Right lobe of liver (tissue), 6 donors: Measurements from ENCODE around the gene C11orf87. TPM values are rescaled to one million over a fixed set of nuclear protein-coding genes. Genes with fewer than 3 reads are reported as not detected.

Source experiments
- ATAC-seq, 4 donors: fragments of 200-7000 bp; cut with Tn5 transposase; one replicate each; pipeline ENCODE4 v1.9.1; 2020; ENCODE audit warnings: mild to moderate bottlenecking in 4 of 4, moderate library complexity in 4 of 4
- DNase-seq, 3 donors: peaks; one replicate each; pipeline ENCODE4 v3.0.0-alpha.2; 2020
- H3K27ac ChIP-seq, 3 donors: fragments of 200-600 bp; one replicate each; pipeline ENCODE4 v1.8.0; 2022
- H3K27me3 ChIP-seq, 2 donors: fragments of 200-600 bp; one replicate each; pipeline ENCODE4 v1.8.0; 2022
- H3K36me3 ChIP-seq, 4 donors: fragments of 200-600 bp; sonication (generic) in 1 of 4; one replicate each; pipeline versions ENCODE4 v1.5.1 to v1.8.0; 2017 to 2022; ENCODE audit warnings: control low read depth in 1 of 4
- H3K4me1 ChIP-seq, 4 donors: fragments of 200-600 bp; sonication (generic) in 1 of 4; one replicate each; pipeline versions ENCODE4 v1.5.1 to v1.8.0; 2017 to 2022; ENCODE audit warnings: control low read depth in 1 of 4
- H3K4me3 ChIP-seq, 3 donors: fragments of 200-600 bp; one replicate each; pipeline ENCODE4 v1.8.0; 2022
- H3K9me3 ChIP-seq, 4 donors: fragments of 200-600 bp; sonication (generic) in 1 of 4; one replicate each; pipeline versions ENCODE4 v1.5.1 to v1.8.0; 2017 to 2022; ENCODE audit warnings: control low read depth in 1 of 4
- POLR2A ChIP-seq: fragments of 450-650 bp; IDR thresholded peaks from one replicate; pipeline ENCODE4 v1.6.1; 2017; ENCODE audit warnings: antibody characterized with exemption, mild to moderate bottlenecking
- WGBS: methylation state at CpG from one replicate; pipeline ENCODE4 v1.1.6; 2018; ENCODE audit warnings: low coverage, low lambda C conversion rate; ENCODE audit not compliant: insufficient coverage; ENCODE audit errors: missing lambda C conversion rate; 5-methylcytosine and 5-hydroxymethylcytosine counted together
- intact Hi-C, 2 donors: fragments of 100-400 bp; cut with DNase I; formaldehyde crosslinking; loops; one replicate each; pipeline versions ENCODE4 v1.11.2 to v1.14.1; 2022
- total RNA-seq, 6 experiments: library from RNA; depleted of rRNA in 2 of 6; stranded (reverse); fragments of >200 nt in 2 of 6; fragmentation: NEBNext Ultra II Directional in 3 of 6; extraction: Animal tissue kit (Norgen Biotek cat#: 25700) in 3 of 6; gene quantifications; one replicate each; pipeline versions ENCODE4 v1.1.0 to v1.2.4, GENCODE V29; 2016 to 2023
- TF ChIP-seq, protein P1 (sequence below), 4 donors: fragments of 200-600 bp in 3 of 4; fragments of 450-650 bp in 1 of 4; IDR thresholded peaks; one replicate each; pipeline versions ENCODE4 v1.5.1 to v1.8.0; 2016 to 2022; ENCODE audit warnings: antibody characterized with exemption in 4 of 4, mild to moderate bottlenecking in 2 of 4
- donor health status: DM: no; HTN: yes; CAD: no.
- donor health status: DM: no; HTN: no; CAD: no.
- donor health status: DM: no; HTN: no; CAD: no.
- donor health status: DM: no; HTN: yes; CAD: no.
- donor health status: DM: no; HTN: yes; CAD: no.

C11orf87 gene
- total RNA-seq, 6 experiments from 2014 or later = not detected

DNA sequence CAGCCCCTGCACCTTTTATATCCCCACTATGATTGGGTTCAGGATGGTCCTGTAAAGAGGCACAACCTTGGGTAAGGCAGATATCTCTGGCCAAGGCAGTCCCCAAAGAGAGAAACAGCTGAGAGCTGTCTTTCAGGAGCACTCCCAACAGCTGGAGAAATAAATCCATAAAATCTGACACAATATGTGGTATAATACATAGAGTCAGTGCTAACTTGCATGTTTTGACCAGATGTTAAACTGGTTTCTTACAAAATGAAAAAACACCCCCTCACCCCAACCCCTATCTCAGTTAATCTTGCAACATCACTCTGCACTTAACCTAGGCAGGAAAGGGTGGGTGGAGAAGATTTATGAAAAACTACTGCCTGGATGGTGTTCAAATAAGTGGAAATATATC is 44.0 kb upstream of the C11orf87 start:
- Histone ChIP-seq H3K4me3 (no peak overlapping the region), H3K27ac (no peak overlapping the region), H3K4me1 (no peaks in the 10 kb centered on the region), H3K36me3 (no peaks in the 10 kb centered on the region), H3K27me3 (no peaks in the 10 kb centered on the region), H3K9me3 (no peaks in the 10 kb centered on the region)
- DNase-seq (no peak), ATAC-seq (no peak)
- intact Hi-C loops = no loop called here
- TF ChIP-seq, protein P1, sequence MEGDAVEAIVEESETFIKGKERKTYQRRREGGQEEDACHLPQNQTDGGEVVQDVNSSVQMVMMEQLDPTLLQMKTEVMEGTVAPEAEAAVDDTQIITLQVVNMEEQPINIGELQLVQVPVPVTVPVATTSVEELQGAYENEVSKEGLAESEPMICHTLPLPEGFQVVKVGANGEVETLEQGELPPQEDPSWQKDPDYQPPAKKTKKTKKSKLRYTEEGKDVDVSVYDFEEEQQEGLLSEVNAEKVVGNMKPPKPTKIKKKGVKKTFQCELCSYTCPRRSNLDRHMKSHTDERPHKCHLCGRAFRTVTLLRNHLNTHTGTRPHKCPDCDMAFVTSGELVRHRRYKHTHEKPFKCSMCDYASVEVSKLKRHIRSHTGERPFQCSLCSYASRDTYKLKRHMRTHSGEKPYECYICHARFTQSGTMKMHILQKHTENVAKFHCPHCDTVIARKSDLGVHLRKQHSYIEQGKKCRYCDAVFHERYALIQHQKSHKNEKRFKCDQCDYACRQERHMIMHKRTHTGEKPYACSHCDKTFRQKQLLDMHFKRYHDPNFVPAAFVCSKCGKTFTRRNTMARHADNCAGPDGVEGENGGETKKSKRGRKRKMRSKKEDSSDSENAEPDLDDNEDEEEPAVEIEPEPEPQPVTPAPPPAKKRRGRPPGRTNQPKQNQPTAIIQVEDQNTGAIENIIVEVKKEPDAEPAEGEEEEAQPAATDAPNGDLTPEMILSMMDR (IDR thresholded peaks at IDR 0.05) = no peak
- no peak for TF ChIP-seq POLR2A

DNA sequence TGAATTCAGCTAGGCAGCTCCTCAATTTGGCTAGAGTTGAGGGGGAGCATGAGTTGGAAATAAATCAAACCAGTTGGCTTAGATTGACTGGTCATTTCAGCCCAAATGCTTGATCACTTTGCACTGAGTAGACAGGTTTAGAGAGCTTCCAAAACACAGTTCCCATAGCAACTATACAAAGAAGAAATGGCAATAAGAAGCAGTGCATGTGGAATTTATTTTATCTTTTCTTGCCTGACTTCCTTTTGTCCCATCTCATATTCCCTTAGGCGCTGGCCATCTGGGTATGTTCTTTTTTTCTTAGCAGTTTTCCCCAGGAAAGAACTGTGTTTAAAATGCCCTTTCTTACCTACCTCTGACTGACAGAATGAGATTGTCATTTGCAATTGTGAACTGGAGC is 38.7 kb upstream of the C11orf87 start:
- Histone ChIP-seq H3K27ac (no peak overlapping the region), H3K36me3 (no peaks in the 10 kb centered on the region), H3K27me3 (no peaks in the 10 kb centered on the region), H3K4me1 (no peaks in the 10 kb centered on the region), H3K9me3 (no peaks in the 10 kb centered on the region), H3K4me3 (no peak overlapping the region)
- DNase-seq (no peak), ATAC-seq (no peak)
- intact Hi-C loops = no loop called here
- WGBS = 45% methylated on average over 1 of the region's 1 CpG
- TF ChIP-seq POLR2A = no peak
- TF ChIP-seq, protein P1 (IDR thresholded peaks at IDR 0.05) = no peak

DNA sequence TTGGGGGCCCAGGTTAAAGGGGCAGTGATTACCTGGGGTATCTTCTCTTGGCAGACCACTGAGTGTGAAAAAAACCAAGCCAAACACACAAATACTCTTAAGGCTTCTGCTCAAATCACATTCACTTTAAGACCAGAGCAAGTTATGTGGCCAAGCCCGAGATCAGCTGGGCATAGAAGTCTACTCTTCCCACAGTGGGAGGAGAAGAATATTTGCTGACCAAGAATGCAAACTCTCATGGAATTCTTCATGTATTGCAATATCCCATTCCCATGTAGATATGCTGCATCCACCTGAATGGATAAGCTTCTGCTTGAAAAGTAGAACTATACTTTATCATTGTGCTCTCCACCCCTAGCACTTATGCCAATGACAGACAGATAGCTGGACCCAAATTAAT is 37.1 kb upstream of the C11orf87 start:
- intact Hi-C loops = no loop called here
- Histone ChIP-seq H3K36me3 (no peaks in the 10 kb centered on the region), H3K27ac (no peak overlapping the region), H3K9me3 (no peaks in the 10 kb centered on the region), H3K4me3 (no peak overlapping the region), H3K27me3 (no peaks in the 10 kb centered on the region), H3K4me1 (no peaks in the 10 kb centered on the region)
- no peak for TF ChIP-seq POLR2A
- TF ChIP-seq, protein P1 (IDR thresholded peaks at IDR 0.05) = no peak
- no peak for DNase-seq
- 29% methylated on average over 1 of the region's 1 CpG for WGBS
- no peak for ATAC-seq

DNA sequence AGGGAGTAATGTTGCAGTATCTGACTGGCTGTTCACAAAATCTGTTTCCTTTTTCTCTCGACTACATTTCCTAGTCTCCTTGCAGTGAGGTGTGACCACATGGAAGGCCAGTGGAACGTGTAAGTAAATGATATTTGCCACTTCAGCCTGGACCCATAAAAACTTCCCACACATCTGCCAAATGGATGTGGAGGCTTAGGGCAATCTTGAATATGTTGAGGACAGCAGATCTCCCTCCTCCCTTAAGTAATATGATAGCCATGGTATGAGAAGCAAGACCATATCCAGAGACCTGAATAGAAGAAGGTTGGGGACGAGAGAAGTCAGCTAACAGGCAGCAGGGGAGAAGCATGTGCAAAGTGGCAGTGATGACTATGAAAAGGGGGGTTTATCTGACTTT is 33.0 kb upstream of the C11orf87 start:
- WGBS = 13% methylated on average over 3 of the region's 3 CpGs
- TF ChIP-seq, protein P1 (IDR thresholded peaks at IDR 0.05) = no peak
- TF ChIP-seq POLR2A = no peak
- Histone ChIP-seq H3K36me3 (no peaks in the 10 kb centered on the region), H3K4me1 (no peaks in the 10 kb centered on the region), H3K27ac (no peak overlapping the region), H3K27me3 (no peaks in the 10 kb centered on the region), H3K4me3 (no peak overlapping the region), H3K9me3 (no peaks in the 10 kb centered on the region)
- intact Hi-C loops = no loop called here
- ATAC-seq = no peak
- DNase-seq = no peak

DNA sequence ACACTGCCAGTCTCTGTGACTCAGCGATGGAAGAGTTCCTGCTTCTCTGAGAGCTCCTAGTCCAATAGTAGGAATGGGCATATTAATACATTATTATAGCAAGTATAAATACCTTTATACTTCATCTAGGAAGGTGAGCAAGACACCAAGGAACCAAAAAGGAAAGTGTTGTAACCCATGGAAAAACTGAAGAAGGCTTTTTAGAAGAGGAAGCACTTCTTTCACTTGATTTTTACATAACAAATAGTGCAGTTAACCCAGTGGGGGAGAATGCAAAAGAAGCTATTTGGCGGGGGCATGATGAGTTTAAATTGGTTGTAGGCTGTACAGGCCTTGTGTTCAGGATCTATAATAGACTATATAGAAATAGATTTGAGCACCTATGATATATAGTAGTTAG is 31.2 kb upstream of the C11orf87 start:
- Histone ChIP-seq H3K27ac (no peak overlapping the region), H3K4me3 (no peak overlapping the region), H3K9me3 (no peaks in the 10 kb centered on the region), H3K27me3 (no peaks in the 10 kb centered on the region), H3K36me3 (no peaks in the 10 kb centered on the region), H3K4me1 (no peaks in the 10 kb centered on the region)
- 55% methylated on average over 2 of the region's 2 CpGs for WGBS
- no peak for DNase-seq
- no peak for ATAC-seq
- TF ChIP-seq POLR2A = no peak
- TF ChIP-seq, protein P1 (IDR thresholded peaks at IDR 0.05) = no peak
- intact Hi-C loops = no loop called here
